CD4-positive, alpha-beta memory T cell (primary cell): Measurements from ENCODE around the gene TEAD1. TPM values are rescaled to one million over a fixed set of nuclear protein-coding genes. Genes with fewer than 3 reads are reported as not detected.

Experiments used
- CTCF ChIA-PET: fragments of 350-600 bp; sonication (Branson Sonifier 250); formaldehyde crosslinking; loops from one replicate; lab custom pipeline; 2021; ENCODE audit warnings: inconsistent platforms; ENCODE audit not compliant: partially characterized antibody; lab: Charles Lee
- POLR2A ChIA-PET: fragments of 350-600 bp; sonication (Branson Sonifier 250); formaldehyde crosslinking; loops from one replicate; lab custom pipeline; 2021; ENCODE audit not compliant: partially characterized antibody; lab: Charles Lee
- DNase-seq, 5 donors: peaks; one replicate each; pipeline versions ENCODE4 v3.0.0 to v3.0.0-alpha.2; 2020 to 2022; ENCODE audit warnings: mixed read lengths in 1 of 5
- H3K27ac ChIP-seq: one replicate; pipeline ENCODE4 v1.7.0; 2013; ENCODE audit warnings: low read depth, low read length
- H3K27me3 ChIP-seq: 2 replicates; pipeline ENCODE4 v1.7.0; 2013; ENCODE audit warnings: mild to moderate bottlenecking, low read length, moderate library complexity; ENCODE audit not compliant: insufficient read depth
- H3K36me3 ChIP-seq: 2 replicates; pipeline ENCODE4 v1.7.0; 2013; ENCODE audit warnings: mild to moderate bottlenecking, low read length, moderate library complexity; ENCODE audit not compliant: insufficient read depth
- H3K4me1 ChIP-seq: 2 replicates; pipeline ENCODE4 v1.7.0; 2013; ENCODE audit warnings: mild to moderate bottlenecking, low read length, moderate library complexity; ENCODE audit not compliant: insufficient read depth
- H3K4me3 ChIP-seq, 2 donors: one replicate each; pipeline ENCODE4 v1.7.0; 2013; ENCODE audit warnings: low read length in 2 of 2, mild to moderate bottlenecking in 1 of 2
- H3K9me3 ChIP-seq, 2 donors: one replicate each; pipeline ENCODE4 v1.7.0; 2013; ENCODE audit warnings: low read length in 2 of 2, control low read depth in 1 of 2; ENCODE audit not compliant: control insufficient read depth in 1 of 2
- H3K27ac Mint-ChIP-seq, 7 donors: one replicate each; pipeline ENCODE4 v1.8.0; 2020 to 2021; ENCODE audit warnings: mixed read lengths in 7 of 7, mild to moderate bottlenecking in 6 of 7, inconsistent platforms in 3 of 7, moderate library complexity in 3 of 7
- H3K27me3 Mint-ChIP-seq, 2 donors: one replicate each; pipeline ENCODE4 v1.8.0; 2020 to 2021; ENCODE audit warnings: mixed read lengths in 2 of 2
- H3K36me3 Mint-ChIP-seq, 2 donors: one replicate each; pipeline ENCODE4 v1.8.0; 2020 to 2021; ENCODE audit warnings: mixed read lengths in 2 of 2, inconsistent platforms in 1 of 2, mild to moderate bottlenecking in 1 of 2
- H3K4me1 Mint-ChIP-seq, 4 donors: one replicate each; pipeline ENCODE4 v1.8.0; 2020 to 2021; ENCODE audit warnings: mixed read lengths in 4 of 4, mild to moderate bottlenecking in 1 of 4
- H3K4me3 Mint-ChIP-seq, 8 donors: one replicate each; pipeline ENCODE4 v1.8.0; 2020 to 2021; ENCODE audit warnings: mixed read lengths in 8 of 8, mild to moderate bottlenecking in 7 of 8, moderate library complexity in 6 of 8, inconsistent platforms in 3 of 8
- H3K9me3 Mint-ChIP-seq, 8 donors: one replicate each; pipeline ENCODE4 v1.8.0; 2020 to 2021; ENCODE audit warnings: mixed read lengths in 8 of 8, mild to moderate bottlenecking in 5 of 8, inconsistent platforms in 3 of 8, moderate library complexity in 1 of 8
- intact Hi-C: fragments of 100-400 bp; cut with micrococcal nuclease; formaldehyde crosslinking; loops from one replicate; pipeline ENCODE4 v1.15.1; 2023
- polyA plus RNA-seq, 2 donors: library from polyadenylated mRNA; unstranded; fragments of 300-500 nt; fragmentation: Illumina TruSeq; gene quantifications; one replicate each; pipeline ENCODE4 v1.2.3, GENCODE V29; 2021
- total RNA-seq, 2 experiments: library from RNA; stranded (reverse); gene quantifications; one replicate each; pipeline ENCODE4 v1.2.3, GENCODE V29; 2021

TEAD1 gene
- total and polyA plus RNA-seq, 4 experiments from 2014 or later, result 0.15 to 1.1 (median 0.52) TPM; not detected in 1

DNA sequence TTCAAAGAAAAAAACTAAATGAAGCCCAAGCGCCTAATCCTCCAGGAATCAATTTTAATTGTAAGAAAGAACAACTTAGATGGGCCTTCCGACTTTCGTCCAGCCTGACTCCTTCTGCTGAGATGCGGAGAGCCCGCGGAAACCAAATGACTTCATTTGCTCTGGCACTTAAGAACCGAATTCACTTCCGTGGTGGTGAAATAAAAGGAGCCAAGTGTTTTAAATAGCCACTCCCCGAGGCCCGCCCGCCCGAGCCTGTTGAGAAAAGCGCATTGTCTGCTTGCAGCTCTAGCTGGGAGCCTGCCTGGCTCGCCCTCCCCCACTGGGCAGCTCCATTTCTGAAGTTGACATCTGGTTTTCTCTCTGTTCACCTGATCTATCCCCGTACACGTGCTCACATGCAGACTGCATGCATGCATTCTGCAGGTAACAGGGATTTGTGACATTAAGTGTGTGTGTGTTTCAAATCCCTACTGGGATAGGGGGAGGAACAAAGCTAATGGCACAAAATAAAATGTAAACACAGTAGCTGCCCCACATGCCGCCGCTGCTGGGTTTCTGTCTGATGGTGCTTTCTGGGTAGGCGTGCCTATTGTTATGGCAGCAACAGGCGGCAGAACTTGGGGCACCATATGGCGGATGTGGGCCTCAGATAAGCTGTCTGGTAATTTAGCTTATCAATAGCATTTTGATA is 6.2 kb downstream of the TEAD1 start:
- peak overlapping the region in 2 of 7 donors; percentile 22 to 59 for H3K27ac Mint-ChIP-seq
- H3K9me3 ChIP-seq, result no peaks in the 10 kb centered on the region
- peak overlapping the region in 4 of 8 donors; percentile 20 to 61 (median 43) for H3K4me3 Mint-ChIP-seq

DNA sequence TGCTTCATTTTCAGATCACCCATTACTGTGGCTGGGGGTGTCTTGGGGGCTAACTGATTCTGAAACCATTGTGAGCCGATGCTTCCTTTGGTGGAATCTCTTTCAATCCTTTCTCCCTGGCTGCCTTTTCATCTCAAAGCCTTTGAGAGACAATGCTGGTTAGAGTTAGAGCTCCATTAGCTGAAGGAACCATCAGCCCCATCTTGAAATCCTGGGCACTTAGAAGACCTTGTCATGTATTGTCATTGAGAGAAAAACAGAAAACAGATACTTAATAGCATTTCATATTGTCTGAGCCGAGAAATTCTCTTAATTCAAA is 6.7 kb downstream of the TEAD1 start:
- no peak for DNase-seq
- CTCF ChIA-PET, result no interaction called here
- H3K27ac Mint-ChIP-seq, result peak overlapping the region in 1 of 7 donors; percentile 3

More for the DNA sequence above, 6.2 kb downstream of the TEAD1 start:
- Mint-ChIP-seq H3K4me1 (peaks cover 0 to 18% (median 10%) of the 10 kb centered on the region in 4 donors), H3K27me3 (peaks cover 55 to 64% of the 10 kb centered on the region in 2 donors), H3K36me3 (no peaks in the 10 kb centered on the region), H3K9me3 (peaks cover 0 to 7% (median 0%) of the 10 kb centered on the region in 8 donors)
- Histone ChIP-seq H3K27ac (no peak overlapping the region), H3K36me3 (no peaks in the 10 kb centered on the region), H3K4me1 (no peaks in the 10 kb centered on the region), H3K4me3 (no peak overlapping the region), H3K27me3 (peaks cover 13% of the 10 kb centered on the region)
- CTCF ChIA-PET, result no interaction called here
- peak; percentile 16 to 47 (median 21) for DNase-seq
- intact Hi-C loops, result no loop called here
- POLR2A ChIA-PET, result no interaction called here

DNA sequence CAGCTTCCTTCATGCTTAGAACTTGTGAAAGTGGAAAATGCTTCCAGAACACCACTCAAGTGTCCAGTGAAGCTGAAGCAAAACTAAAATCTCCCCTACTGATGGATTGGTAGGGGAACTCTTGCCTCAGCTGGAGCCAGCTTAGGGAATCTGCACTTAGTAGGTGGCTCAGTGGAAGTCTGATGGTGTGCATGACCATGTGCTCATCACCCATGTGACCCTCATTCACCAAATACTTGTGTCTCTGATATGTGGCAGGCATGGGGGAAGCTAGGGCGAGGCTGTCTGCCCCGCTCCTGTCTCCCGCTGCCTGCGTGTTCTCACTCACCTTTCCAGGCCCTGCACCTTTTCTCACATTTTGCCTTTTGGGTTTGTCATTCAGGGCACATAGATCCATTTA is 7.2 kb downstream of the TEAD1 start:
- Histone ChIP-seq H3K4me1 (no peaks in the 10 kb centered on the region), H3K36me3 (no peaks in the 10 kb centered on the region), H3K4me3 (no peak overlapping the region), H3K27ac (no peak overlapping the region), H3K27me3 (peaks cover 8% of the 10 kb centered on the region), H3K9me3 (no peaks in the 10 kb centered on the region)
- peaks cover 0 to 10% (median 8%) of the 10 kb centered on the region in 4 donors for H3K4me1 Mint-ChIP-seq
- peak overlapping the region in 1 of 7 donors; percentile 3 for H3K27ac Mint-ChIP-seq
- no peak overlapping the region for H3K4me3 Mint-ChIP-seq
- ChIA-PET POLR2A (no interaction called here), CTCF (no interaction called here)
- no peaks in the 10 kb centered on the region for H3K36me3 Mint-ChIP-seq
- peaks cover 53 to 57% of the 10 kb centered on the region in 2 donors for H3K27me3 Mint-ChIP-seq
- intact Hi-C loops, result no loop called here
- no peak for DNase-seq
- H3K9me3 Mint-ChIP-seq, result peaks cover 0 to 4% (median 0%) of the 10 kb centered on the region in 8 donors

More for the DNA sequence above, 6.7 kb downstream of the TEAD1 start:
- intact Hi-C loops, result no loop called here
- H3K4me3 ChIP-seq, result no peak overlapping the region
- Mint-ChIP-seq H3K9me3 (peaks cover 0 to 4% (median 0%) of the 10 kb centered on the region in 8 donors), H3K4me1 (peaks cover 0 to 15% (median 9%) of the 10 kb centered on the region in 4 donors), H3K36me3 (no peaks in the 10 kb centered on the region), H3K27me3 (peaks cover 56 to 63% of the 10 kb centered on the region in 2 donors), H3K4me3 (peak overlapping the region in 2 of 8 donors; percentile 13 to 15)
- no peaks in the 10 kb centered on the region for H3K4me1 ChIP-seq
- no peaks in the 10 kb centered on the region for H3K36me3 ChIP-seq
- no peaks in the 10 kb centered on the region for H3K9me3 ChIP-seq
- H3K27me3 ChIP-seq, result peaks cover 13% of the 10 kb centered on the region
- POLR2A ChIA-PET, result no interaction called here
- no peak overlapping the region for H3K27ac ChIP-seq

DNA sequence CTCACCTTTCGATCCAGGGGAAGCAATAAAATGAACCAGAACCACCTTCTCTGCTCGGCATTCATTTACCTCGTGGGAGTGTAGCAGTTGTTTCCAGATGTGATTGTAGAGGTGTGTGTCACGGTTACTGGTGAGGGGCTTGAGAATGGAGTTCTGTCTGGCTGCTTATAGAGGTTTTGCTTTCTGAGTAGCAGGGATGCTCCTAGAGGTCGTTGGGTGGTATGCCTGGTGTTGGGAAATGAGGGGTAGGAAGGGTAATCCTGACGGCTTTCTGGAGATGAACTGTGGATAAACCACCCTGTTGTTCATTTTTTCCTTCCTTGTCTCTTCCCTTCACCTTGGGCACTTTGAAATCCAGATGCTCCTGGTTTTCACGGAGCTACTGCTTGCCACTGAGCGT is 8.1 kb downstream of the TEAD1 start:
- H3K4me1 ChIP-seq, result no peaks in the 10 kb centered on the region
- no peak overlapping the region for H3K27ac ChIP-seq
- Mint-ChIP-seq H3K36me3 (no peaks in the 10 kb centered on the region), H3K27me3 (peaks cover 49 to 63% of the 10 kb centered on the region in 2 donors), H3K9me3 (peaks cover 0 to 4% (median 0%) of the 10 kb centered on the region in 8 donors), H3K27ac (peak overlapping the region in 1 of 7 donors; percentile 50), H3K4me3 (no peak overlapping the region), H3K4me1 (peaks cover 0 to 10% (median 8%) of the 10 kb centered on the region in 4 donors)
- H3K4me3 ChIP-seq, result no peak overlapping the region
- DNase-seq, result no peak
- ChIA-PET POLR2A (no interaction called here), CTCF (no interaction called here)
- H3K9me3 ChIP-seq, result no peaks in the 10 kb centered on the region
- intact Hi-C loops, result no loop called here
- H3K36me3 ChIP-seq, result no peaks in the 10 kb centered on the region
- H3K27me3 ChIP-seq, result peaks cover 7% of the 10 kb centered on the region

DNA sequence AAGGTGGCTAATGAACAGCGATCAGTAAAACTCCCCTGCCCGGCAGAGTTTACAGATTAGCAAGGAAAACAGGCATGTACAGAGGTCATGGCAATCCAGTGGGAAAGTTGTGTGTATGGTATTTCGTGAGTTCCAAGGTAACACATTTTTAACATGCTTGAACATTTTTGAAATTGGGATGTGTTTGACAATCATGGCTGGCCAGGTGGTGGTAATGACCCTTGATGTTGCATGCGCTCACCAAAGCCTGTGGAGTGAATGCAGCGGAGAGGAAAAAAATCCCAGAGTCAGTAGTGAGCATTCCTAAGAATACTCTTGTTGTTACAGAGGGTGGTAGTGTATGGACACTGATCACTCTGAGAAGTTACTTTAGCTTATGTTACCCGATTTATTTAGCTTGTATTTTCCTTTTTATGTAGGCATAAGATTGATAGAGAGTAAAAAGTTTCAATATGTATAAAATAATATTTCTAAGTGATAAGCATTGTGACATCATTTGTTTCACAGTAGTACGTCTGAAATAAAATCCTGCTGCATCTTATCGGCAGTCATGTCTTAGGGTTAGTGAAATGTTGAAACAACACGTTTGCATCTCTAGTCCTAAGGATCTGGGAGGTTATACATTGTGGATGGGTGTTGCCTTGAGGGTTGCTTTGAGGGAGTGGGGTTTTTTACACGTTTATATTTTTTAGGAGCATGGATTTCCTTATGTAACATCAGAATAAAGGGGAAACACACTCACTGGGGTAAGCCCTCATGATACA is 8.7 kb downstream of the TEAD1 start:
- ChIA-PET POLR2A (no interaction called here), CTCF (no interaction called here)
- no peak overlapping the region for H3K4me3 ChIP-seq
- no peak overlapping the region for H3K27ac Mint-ChIP-seq
- DNase-seq, result no peak
- H3K36me3 ChIP-seq, result no peaks in the 10 kb centered on the region
- no peak overlapping the region for H3K27ac ChIP-seq
- H3K27me3 Mint-ChIP-seq, result peaks cover 43 to 62% of the 10 kb centered on the region in 2 donors
- intact Hi-C loops, result no loop called here
- no peak overlapping the region for H3K4me3 Mint-ChIP-seq
- peaks cover 0 to 4% (median 0%) of the 10 kb centered on the region in 8 donors for H3K9me3 Mint-ChIP-seq
- H3K4me1 ChIP-seq, result no peaks in the 10 kb centered on the region
- no peaks in the 10 kb centered on the region for H3K36me3 Mint-ChIP-seq
- no peaks in the 10 kb centered on the region for H3K9me3 ChIP-seq
- peaks cover 7% of the 10 kb centered on the region for H3K27me3 ChIP-seq
- H3K4me1 Mint-ChIP-seq, result peaks cover 0 to 10% (median 8%) of the 10 kb centered on the region in 4 donors

DNA sequence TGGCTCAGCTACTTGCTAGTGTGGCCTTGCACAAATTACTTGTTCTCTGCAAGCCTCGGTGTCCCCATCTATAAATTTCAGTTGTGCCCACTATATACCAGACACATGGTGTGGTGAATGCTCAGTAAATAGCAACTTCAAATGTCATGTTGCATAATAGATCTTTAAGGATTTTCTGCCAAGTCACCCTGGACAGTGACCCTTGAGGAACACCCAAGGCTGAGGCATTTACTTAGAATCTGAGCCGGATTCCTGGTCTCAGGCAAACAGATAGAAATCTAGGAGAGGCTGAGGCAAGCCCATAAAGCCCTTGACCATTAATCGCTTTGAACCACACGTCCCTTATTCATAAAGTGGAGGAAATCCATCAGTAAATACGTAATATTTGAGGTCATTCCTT is 9.7 kb downstream of the TEAD1 start:
- intact Hi-C loops, result no loop called here
- no peak overlapping the region for H3K27ac Mint-ChIP-seq
- ChIA-PET CTCF (no interaction called here), POLR2A (no interaction called here)
- Histone ChIP-seq H3K36me3 (no peaks in the 10 kb centered on the region), H3K27me3 (peaks cover 7% of the 10 kb centered on the region), H3K27ac (no peak overlapping the region), H3K4me1 (no peaks in the 10 kb centered on the region), H3K9me3 (no peaks in the 10 kb centered on the region), H3K4me3 (no peak overlapping the region)
- H3K36me3 Mint-ChIP-seq, result no peaks in the 10 kb centered on the region
- H3K4me3 Mint-ChIP-seq, result no peak overlapping the region
- peaks cover 0 to 10% (median 8%) of the 10 kb centered on the region in 4 donors for H3K4me1 Mint-ChIP-seq
- peaks cover 43 to 63% of the 10 kb centered on the region in 2 donors for H3K27me3 Mint-ChIP-seq
- peaks cover 0 to 3% (median 0%) of the 10 kb centered on the region in 8 donors for H3K9me3 Mint-ChIP-seq
- DNase-seq, result no peak

DNA sequence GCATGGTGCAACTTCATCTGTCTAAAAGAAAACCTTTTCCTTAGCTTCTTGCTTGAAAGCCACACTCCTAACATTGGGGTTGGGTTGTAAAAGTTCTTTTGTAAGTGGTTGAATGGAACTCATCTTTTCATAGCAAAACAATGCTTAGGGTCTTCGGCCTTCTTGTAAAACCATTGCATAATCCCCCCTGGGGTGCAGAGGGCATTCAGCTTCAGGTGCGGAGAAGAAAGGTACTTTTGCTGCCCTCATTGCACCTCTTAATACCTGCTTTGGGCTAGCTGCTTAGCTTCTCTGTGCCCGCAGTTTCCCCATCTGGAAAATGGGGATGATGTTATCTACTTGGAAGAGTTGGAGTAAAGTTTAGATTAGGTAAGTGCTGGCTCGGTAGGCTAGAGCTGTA is 10.1 kb downstream of the TEAD1 start:
- H3K27me3 Mint-ChIP-seq, result peaks cover 42 to 63% of the 10 kb centered on the region in 2 donors
- H3K36me3 Mint-ChIP-seq, result no peaks in the 10 kb centered on the region
- peaks cover 7% of the 10 kb centered on the region for H3K27me3 ChIP-seq
- POLR2A ChIA-PET, result no interaction called here
- H3K27ac ChIP-seq, result no peak overlapping the region
- no peak overlapping the region for H3K27ac Mint-ChIP-seq
- no peaks in the 10 kb centered on the region for H3K9me3 ChIP-seq
- no peaks in the 10 kb centered on the region for H3K4me1 ChIP-seq
- no peaks in the 10 kb centered on the region for H3K36me3 ChIP-seq
- no peak overlapping the region for H3K4me3 ChIP-seq
- intact Hi-C loops, result no loop called here
- no peak overlapping the region for H3K4me3 Mint-ChIP-seq
- CTCF ChIA-PET, result no interaction called here
- DNase-seq, result no peak
- H3K4me1 Mint-ChIP-seq, result peaks cover 0 to 10% (median 8%) of the 10 kb centered on the region in 4 donors
- H3K9me3 Mint-ChIP-seq, result peaks cover 0 to 3% (median 0%) of the 10 kb centered on the region in 8 donors
